ENCODE measurements around the gene FPR2.
"Not testable (repeated sequence)": the region's sequence is repeated elsewhere in the genome, so short reads cannot be mapped to it uniquely, and the experiment has no call there.

Gene FPR2

DNA sequence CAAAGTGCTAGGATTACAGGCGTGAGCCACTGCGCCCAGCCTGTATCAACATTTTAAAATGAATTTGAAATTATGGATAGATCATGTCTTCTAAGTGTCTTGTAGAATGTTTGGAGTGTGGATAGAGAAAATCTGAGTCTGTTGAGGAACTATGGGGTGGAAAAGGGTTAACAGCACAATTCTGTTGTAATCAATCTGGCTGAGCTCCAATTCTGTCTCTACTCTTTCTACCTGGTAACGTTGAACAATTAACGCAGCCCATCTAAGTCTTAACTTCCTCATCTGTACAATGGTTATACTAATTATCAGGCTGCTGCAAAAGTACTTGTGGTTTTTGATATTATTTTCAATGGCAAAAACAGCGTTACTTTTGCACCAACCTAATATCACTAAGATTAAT, 4.1 kb downstream of the FPR2 start:
- Histone ChIP-seq H3K4me3 (ENCODE audit: extremely low read depth, insufficient read depth, low read length, poor library complexity, severe bottlenecking) (no peak overlapping the region), H3K4me1 (ENCODE audit: control insufficient read depth, insufficient read depth, low read length, poor library complexity, severe bottlenecking) (no peaks in the 10 kb centered on the region), H3K36me3 (ENCODE audit: control insufficient read depth, insufficient read depth, low read length) (no peaks in the 10 kb centered on the region), H3K9me3 (ENCODE audit: control insufficient read depth, low read length) (no peaks in the 10 kb centered on the region), H3K27ac (ENCODE audit: low read depth, low read length, severe bottlenecking) (no peak overlapping the region)
- WGBS, 2 experiments (ENCODE audit: insufficient coverage in 2 of 2), result 90% methylated on average over 2 of the region's 5 CpGs; no CpG with 5 or more reads in 1 of the 2 experiments

DNA sequence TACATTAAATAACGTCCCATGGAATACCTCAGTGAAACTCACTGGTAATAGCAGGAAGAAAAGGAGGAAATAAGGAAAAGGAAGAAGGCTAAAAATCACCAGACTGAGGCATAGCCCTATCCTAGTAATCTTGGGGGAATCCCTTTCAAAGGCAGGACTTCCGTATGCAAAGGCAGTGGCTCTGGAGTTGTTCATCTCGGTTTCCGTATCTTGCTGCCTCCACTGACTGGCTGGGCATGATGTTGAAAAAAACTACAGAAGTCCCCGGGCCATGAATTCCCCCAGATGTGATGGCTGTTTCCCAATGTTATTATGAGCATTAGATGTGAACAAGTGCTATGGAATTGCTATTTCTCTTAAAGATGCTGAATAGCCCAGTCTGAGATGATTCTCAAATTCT, 5.5 kb downstream of the FPR2 start:
- H3K36me3 ChIP-seq (ENCODE audit: control insufficient read depth, insufficient read depth, low read length), result no peaks in the 10 kb centered on the region
- 69 to 85% methylated on average over 3 to 5 of the region's 5 CpGs for WGBS, 2 experiments (ENCODE audit: insufficient coverage in 2 of 2)
- no peak overlapping the region for H3K27ac ChIP-seq (ENCODE audit: low read depth, low read length, severe bottlenecking)

DNA sequence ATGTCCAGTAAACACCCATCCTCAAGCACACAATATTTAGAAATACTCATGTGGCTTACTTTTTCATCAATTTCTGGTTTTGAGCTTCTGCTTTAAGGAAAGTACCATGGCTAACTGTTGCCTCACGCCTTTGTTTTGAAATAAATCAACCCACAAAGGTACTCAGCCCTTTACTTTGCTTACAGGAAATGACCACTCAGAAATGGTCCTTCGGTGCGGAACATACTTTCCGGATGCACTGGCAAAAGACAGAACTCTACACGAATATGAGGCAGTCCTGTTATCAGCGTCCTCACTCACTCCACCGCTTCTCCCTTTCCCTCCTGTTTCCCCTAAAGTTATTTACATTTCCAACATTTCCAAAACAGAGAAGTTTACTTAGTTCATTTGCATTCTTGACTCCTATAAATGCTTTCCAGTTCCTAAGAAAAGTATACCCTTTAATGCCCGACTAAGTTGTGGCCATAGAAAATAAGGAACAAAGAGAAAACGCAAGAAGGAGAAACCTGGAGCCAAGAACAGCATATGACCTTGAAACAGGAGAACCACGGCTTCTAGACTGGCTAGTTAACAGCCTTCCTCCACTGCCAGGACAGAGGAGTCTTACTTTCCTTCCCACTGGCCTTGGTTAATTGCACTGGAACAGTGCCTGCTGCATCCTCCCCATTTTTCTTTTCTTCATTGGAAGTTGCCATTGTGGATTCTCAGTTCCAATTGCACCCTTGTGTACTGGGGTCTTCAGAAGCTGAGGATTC, 10.6 kb downstream of the FPR2 start:
- WGBS, 2 experiments (ENCODE audit: insufficient coverage in 2 of 2), result 73 to 75% methylated on average over 9 to 10 of the region's 10 CpGs
- Histone ChIP-seq H3K9me3 (ENCODE audit: control insufficient read depth, low read length) (no peaks in the 10 kb centered on the region), H3K27ac (ENCODE audit: low read depth, low read length, severe bottlenecking) (no peak overlapping the region), H3K4me3 (ENCODE audit: extremely low read depth, insufficient read depth, low read length, poor library complexity, severe bottlenecking) (no peak overlapping the region), H3K4me1 (ENCODE audit: control insufficient read depth, insufficient read depth, low read length, poor library complexity, severe bottlenecking) (no peaks in the 10 kb centered on the region), H3K36me3 (ENCODE audit: control insufficient read depth, insufficient read depth, low read length) (no peaks in the 10 kb centered on the region)

More for the DNA sequence above, 5.5 kb downstream of the FPR2 start:
- no peaks in the 10 kb centered on the region for H3K4me1 ChIP-seq (ENCODE audit: control insufficient read depth, insufficient read depth, low read length, poor library complexity, severe bottlenecking)
- H3K9me3 ChIP-seq (ENCODE audit: control insufficient read depth, low read length), result no peaks in the 10 kb centered on the region
- H3K4me3 ChIP-seq (ENCODE audit: extremely low read depth, insufficient read depth, low read length, poor library complexity, severe bottlenecking), result no peak overlapping the region

DNA sequence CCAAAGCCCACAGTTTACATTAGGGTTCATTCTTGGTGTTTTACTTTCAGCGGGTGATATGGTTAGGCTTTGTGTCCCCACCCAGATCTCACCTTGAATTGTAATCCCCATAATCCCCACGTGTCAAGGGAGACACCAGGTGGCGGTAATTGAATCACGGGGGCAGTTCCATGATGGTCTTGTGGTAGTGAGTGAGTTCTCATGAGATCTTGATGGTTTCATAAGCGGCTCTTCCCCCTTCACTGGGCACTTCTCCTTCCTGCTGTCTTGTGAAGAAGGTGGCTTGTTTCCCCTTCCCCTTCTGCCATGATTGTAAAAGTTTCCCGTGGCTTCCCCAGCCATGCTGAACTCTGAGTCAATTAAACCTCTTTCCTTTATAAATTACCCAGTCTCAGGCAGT, 12.0 kb downstream of the FPR2 start:
- Histone ChIP-seq H3K36me3 (ENCODE audit: control insufficient read depth, insufficient read depth, low read length) (no peaks in the 10 kb centered on the region), H3K4me1 (ENCODE audit: control insufficient read depth, insufficient read depth, low read length, poor library complexity, severe bottlenecking) (no peaks in the 10 kb centered on the region), H3K27ac (ENCODE audit: low read depth, low read length, severe bottlenecking) (no peak overlapping the region), H3K9me3 (ENCODE audit: control insufficient read depth, low read length) (no peaks in the 10 kb centered on the region), H3K4me3 (ENCODE audit: extremely low read depth, insufficient read depth, low read length, poor library complexity, severe bottlenecking) (no peak overlapping the region)
- WGBS, 2 experiments (ENCODE audit: insufficient coverage in 2 of 2), result 44 to 60% methylated on average over 1 of the region's 6 CpGs

DNA sequence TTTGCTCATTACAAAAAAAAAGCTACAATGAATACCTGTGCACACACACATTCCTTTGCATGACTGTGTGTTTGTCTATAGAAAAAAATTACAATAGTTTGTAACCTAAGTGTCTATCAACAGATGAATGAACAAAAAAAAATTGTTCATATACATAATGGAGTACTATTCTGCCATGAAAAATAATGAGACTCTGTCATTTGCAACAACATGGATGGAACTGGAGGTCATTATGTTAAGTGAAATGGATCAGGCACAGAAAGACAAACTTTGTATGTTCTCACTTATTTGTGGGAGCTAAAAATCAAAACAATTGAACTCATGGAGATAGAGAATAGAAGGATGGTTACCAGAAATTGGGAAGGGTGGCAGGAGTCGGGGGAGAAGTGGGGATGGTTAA, 15.6 kb downstream of the FPR2 start:
- H3K27ac ChIP-seq (ENCODE audit: low read depth, low read length, severe bottlenecking); H3K4me1 ChIP-seq (ENCODE audit: control insufficient read depth, insufficient read depth, low read length, poor library complexity, severe bottlenecking); H3K36me3 ChIP-seq (ENCODE audit: control insufficient read depth, insufficient read depth, low read length); H3K9me3 ChIP-seq (ENCODE audit: control insufficient read depth, low read length); H3K4me3 ChIP-seq (ENCODE audit: extremely low read depth, insufficient read depth, low read length, poor library complexity, severe bottlenecking): not testable (repeated sequence)
- WGBS, 2 experiments (ENCODE audit: insufficient coverage in 2 of 2), result no CpG with 5 or more reads among the region's 1 CpG

DNA sequence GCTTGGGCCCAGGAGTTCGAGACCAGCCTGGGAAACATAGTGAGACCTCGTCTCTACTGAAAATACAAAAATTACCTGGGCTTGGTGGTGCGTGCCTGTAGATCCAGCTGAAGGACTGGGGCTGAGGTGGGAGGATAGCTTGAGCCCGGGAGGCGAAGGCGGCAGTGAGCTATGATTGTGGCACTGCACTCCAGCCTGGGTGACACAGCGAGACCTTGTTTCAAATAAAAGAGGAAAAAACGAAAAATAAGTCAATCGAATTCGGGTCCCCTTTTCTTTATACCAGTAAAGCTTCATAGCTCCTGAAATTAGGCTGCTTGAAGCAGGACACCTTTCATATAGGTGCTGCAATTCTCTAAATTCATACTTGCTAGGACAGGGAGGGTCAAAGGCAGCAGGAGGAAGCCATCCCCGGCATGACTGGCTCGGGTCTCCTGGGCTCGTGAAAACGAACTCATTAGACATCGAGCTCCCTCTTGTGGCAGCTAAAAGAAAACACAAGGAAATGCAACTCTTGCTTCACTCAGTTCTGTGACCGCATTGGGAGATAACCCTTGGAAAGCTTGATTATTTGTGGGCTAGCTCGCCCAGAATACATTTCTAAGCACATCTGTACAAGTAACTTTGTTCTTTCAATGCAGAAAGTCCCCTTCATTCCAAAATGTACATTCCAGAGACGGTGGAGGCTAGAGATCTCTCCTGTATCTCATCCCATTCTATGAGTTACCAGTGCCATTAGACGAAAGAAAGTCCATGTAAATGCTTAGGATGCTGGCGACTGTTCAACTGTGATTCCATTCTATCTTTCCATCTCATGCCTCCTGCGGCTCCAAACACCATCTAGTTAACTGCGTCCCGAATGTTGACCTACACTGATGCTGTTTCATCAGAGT, 16.8 kb downstream of the FPR2 start:
- 34 to 39% methylated on average over 17 to 21 of the region's 23 CpGs for WGBS, 2 experiments (ENCODE audit: insufficient coverage in 2 of 2)
- no peaks in the 10 kb centered on the region for H3K36me3 ChIP-seq (ENCODE audit: control insufficient read depth, insufficient read depth, low read length)
- H3K4me1 ChIP-seq (ENCODE audit: control insufficient read depth, insufficient read depth, low read length, poor library complexity, severe bottlenecking), result no peaks in the 10 kb centered on the region
- H3K9me3 ChIP-seq (ENCODE audit: control insufficient read depth, low read length), result no peaks in the 10 kb centered on the region
- no peak overlapping the region for H3K27ac ChIP-seq (ENCODE audit: low read depth, low read length, severe bottlenecking)
- H3K4me3 ChIP-seq (ENCODE audit: extremely low read depth, insufficient read depth, low read length, poor library complexity, severe bottlenecking), result no peak overlapping the region

DNA sequence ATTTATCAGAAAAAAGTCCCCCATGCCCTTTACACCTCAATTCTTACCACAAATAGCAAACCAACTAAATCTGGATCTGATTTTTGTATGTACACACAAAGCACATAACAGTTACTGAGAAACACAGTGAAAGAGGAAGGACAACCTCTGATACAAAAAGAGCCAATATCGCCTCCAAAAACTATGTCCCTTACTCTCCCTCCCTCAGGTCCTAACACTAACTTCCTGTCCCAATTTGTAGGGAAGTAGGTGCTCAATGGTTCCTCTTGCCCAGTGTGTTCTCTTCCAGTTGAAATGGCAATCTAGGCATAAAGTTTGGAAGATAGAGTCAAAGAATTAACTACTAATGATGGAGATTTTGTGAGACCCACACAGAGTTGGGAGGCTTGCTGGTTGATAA, 18.2 kb downstream of the FPR2 start:
- H3K4me1 ChIP-seq (ENCODE audit: control insufficient read depth, insufficient read depth, low read length, poor library complexity, severe bottlenecking), result no peaks in the 10 kb centered on the region
- H3K27ac ChIP-seq (ENCODE audit: low read depth, low read length, severe bottlenecking), result no peak overlapping the region
- no peaks in the 10 kb centered on the region for H3K9me3 ChIP-seq (ENCODE audit: control insufficient read depth, low read length)
- H3K4me3 ChIP-seq (ENCODE audit: extremely low read depth, insufficient read depth, low read length, poor library complexity, severe bottlenecking), result no peak overlapping the region
- no CpG with 5 or more reads among the region's 1 CpG for WGBS, 2 experiments (ENCODE audit: insufficient coverage in 2 of 2)
- no peaks in the 10 kb centered on the region for H3K36me3 ChIP-seq (ENCODE audit: control insufficient read depth, insufficient read depth, low read length)

DNA sequence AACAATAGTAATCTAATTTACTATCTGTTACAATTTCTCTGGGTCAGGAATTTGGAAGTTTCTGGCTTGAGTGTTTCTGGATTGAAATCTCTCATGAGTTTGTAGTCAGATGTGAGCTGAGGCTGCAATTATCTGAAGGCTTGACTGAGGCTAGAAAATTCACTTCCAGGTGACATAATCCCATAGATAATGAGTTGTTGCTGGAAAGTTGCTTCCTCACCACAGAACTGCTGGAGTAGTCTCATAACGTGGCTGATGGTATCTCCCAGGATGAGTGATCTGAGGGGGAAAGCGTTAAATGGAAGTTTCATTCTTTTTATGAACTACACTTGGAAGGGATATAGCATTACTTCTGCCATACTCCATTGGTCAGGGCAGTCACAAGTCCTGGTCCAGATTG, 18.7 kb downstream of the FPR2 start:
- H3K27ac ChIP-seq (ENCODE audit: low read depth, low read length, severe bottlenecking), result no peak overlapping the region
- H3K9me3 ChIP-seq (ENCODE audit: control insufficient read depth, low read length), result no peaks in the 10 kb centered on the region
- no peaks in the 10 kb centered on the region for H3K4me1 ChIP-seq (ENCODE audit: control insufficient read depth, insufficient read depth, low read length, poor library complexity, severe bottlenecking)
- 100% methylated on average over 1 of the region's 2 CpGs; no CpG with 5 or more reads in 1 of the 2 experiments for WGBS, 2 experiments (ENCODE audit: insufficient coverage in 2 of 2)
- no peak overlapping the region for H3K4me3 ChIP-seq (ENCODE audit: extremely low read depth, insufficient read depth, low read length, poor library complexity, severe bottlenecking)
- no peaks in the 10 kb centered on the region for H3K36me3 ChIP-seq (ENCODE audit: control insufficient read depth, insufficient read depth, low read length)

DNA sequence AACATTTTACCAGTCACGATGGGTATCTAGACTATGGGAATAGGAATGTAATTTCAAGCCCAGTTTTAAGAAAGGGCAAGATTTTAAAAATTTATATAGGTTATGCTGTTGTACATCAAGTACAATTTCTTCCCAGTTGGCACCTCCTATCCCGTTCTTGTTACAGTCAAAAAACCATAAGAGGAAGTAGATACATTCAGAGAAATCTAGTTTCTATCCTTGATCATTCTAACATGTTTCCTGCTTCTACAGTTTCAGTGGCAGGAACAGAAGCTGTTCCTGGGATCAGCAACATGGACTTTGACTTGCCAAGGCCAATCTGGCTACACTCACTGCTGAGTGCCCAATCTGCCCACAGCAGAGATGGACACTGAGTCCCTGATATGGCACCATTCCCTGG, 19.3 kb downstream of the FPR2 start:
- no peaks in the 10 kb centered on the region for H3K36me3 ChIP-seq (ENCODE audit: control insufficient read depth, insufficient read depth, low read length)
- no peak overlapping the region for H3K4me3 ChIP-seq (ENCODE audit: extremely low read depth, insufficient read depth, low read length, poor library complexity, severe bottlenecking)
- H3K27ac ChIP-seq (ENCODE audit: low read depth, low read length, severe bottlenecking), result no peak overlapping the region
- no peaks in the 10 kb centered on the region for H3K4me1 ChIP-seq (ENCODE audit: control insufficient read depth, insufficient read depth, low read length, poor library complexity, severe bottlenecking)
- no peaks in the 10 kb centered on the region for H3K9me3 ChIP-seq (ENCODE audit: control insufficient read depth, low read length)
- WGBS, 2 experiments (ENCODE audit: insufficient coverage in 2 of 2), result no CpG with 5 or more reads among the region's 2 CpGs

DNA sequence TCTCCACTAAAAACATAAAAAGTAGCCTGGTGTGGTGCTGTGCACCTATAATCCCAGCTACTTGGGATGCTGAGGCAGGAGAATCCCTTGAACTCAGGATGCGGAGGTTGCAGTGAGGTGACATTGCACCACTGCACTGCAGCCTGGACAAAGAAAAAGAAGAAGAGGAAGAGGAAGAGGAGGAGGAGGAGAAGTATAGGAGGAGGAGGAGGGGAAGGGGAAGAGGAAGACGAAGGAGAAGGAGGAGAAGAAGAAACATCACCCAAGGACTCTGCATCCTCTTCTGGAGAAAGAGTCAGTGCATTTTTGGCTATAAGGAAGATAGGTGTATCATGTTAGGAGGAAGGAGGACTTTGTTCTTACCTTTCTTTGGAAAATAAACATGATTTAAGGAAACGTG, 21.0 kb downstream of the FPR2 start:
- WGBS, 2 experiments (ENCODE audit: insufficient coverage in 2 of 2), result 62 to 74% methylated on average over 2 to 3 of the region's 3 CpGs
- Histone ChIP-seq H3K4me1 (ENCODE audit: control insufficient read depth, insufficient read depth, low read length, poor library complexity, severe bottlenecking) (no peaks in the 10 kb centered on the region), H3K27ac (ENCODE audit: low read depth, low read length, severe bottlenecking) (no peak overlapping the region), H3K9me3 (ENCODE audit: control insufficient read depth, low read length) (no peaks in the 10 kb centered on the region), H3K36me3 (ENCODE audit: control insufficient read depth, insufficient read depth, low read length) (no peaks in the 10 kb centered on the region), H3K4me3 (ENCODE audit: extremely low read depth, insufficient read depth, low read length, poor library complexity, severe bottlenecking) (no peak overlapping the region)

DNA sequence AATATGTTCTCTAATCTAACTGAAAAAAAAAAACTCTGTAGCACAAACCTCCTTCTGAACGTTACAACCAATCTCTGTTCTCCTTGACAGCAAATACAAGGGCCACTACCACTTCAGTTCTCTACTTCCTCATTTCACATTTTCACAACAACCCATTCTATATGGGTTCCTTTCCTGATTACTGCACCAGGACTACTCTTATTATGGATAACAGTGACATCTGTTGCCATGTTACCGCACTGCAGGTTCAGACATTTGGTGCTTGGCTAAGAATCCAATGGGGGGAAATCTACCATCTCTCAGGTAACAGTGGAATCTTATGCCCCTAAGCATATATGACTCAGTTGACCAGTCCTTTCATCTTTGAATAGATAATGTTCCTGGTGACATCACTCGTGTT, 22.4 kb downstream of the FPR2 start:
- Histone ChIP-seq H3K27ac (ENCODE audit: low read depth, low read length, severe bottlenecking) (no peak overlapping the region), H3K9me3 (ENCODE audit: control insufficient read depth, low read length) (no peaks in the 10 kb centered on the region), H3K4me1 (ENCODE audit: control insufficient read depth, insufficient read depth, low read length, poor library complexity, severe bottlenecking) (no peaks in the 10 kb centered on the region), H3K36me3 (ENCODE audit: control insufficient read depth, insufficient read depth, low read length) (no peaks in the 10 kb centered on the region), H3K4me3 (ENCODE audit: extremely low read depth, insufficient read depth, low read length, poor library complexity, severe bottlenecking) (no peak overlapping the region)
- WGBS, 2 experiments (ENCODE audit: insufficient coverage in 2 of 2), result 22 to 25% methylated on average over 3 of the region's 3 CpGs
